GM12865 (cell line): Measurements from ENCODE around the gene SEL1L3.
"Not testable (repeated sequence)": the region's sequence is repeated elsewhere in the genome, so short reads cannot be mapped to it uniquely, and the experiment has no call there.

Source experiments
- DNase-seq: peaks from one replicate; pipeline ENCODE4 v3.0.0; 2010; ENCODE audit warnings: low read depth
- H3K4me3 ChIP-seq: 2 replicates; pipeline ENCODE4 v1.5.1; 2011; ENCODE audit warnings: mild to moderate bottlenecking, low read depth, low read length, control low read depth
- TF ChIP-seq, protein P1 (sequence below): IDR thresholded peaks from 2 replicates; pipeline ENCODE4 v1.5.1; 2011; ENCODE audit warnings: low read length, control low read depth, low read depth, inconsistent platforms; ENCODE audit not compliant: insufficient read depth; ENCODE audit errors: missing control alignments

SEL1L3 gene

DNA sequence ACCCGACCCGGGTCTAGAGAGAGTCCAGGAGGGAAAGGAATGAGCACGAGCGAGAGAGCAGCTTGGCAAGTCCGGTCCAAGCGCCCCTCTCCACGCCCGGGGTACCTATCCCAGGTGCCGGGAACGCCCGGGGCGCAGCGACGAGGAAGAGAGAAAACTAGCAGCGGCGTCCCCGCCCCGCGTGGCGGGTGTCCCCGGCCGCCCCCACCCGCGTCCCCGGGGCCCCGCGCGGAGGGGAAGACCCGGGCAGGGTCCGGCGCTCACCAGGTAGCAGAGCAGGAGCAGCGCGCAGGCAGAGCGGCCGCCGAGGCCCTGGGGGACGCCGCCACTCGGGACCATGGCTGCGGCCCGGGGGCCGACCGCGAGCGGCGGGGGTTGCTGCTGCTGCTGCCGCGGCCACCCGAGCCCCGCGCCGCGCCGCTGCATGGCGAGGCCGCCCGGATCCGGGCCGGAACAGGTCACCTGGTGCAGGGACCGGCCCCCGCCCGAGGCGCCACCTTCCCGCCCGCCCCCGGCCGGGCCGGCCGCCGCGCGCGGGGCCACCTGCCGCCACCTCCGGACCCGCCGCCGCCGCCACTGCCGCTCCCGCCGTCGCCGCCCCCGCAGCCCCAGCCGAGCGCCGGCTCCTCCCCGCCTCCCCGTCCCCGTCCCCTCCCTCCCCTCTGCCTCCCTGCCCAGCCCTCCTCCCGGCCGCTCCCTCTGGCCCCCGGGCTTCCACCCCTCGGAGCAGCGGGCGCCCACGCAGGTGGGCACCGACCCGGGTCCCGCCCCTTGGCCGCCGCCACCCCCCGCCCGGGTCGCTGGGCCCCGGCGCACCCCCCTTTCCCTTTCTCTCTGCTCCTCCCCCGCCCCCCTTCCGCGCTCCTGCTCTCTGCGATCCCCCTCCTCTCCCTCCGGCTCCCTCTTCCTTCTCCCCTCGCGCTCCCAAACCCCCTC lies at the start of gene SEL1L3:
TSS of gene SEL1L3 (minus strand) at position 578 of the 936 bp plus-strand sequence. CDS start at position 426, 152 bp downstream.
- peak within 1 kb of the TSS; percentile 42 for H3K4me3 ChIP-seq
- TF ChIP-seq, protein P1, sequence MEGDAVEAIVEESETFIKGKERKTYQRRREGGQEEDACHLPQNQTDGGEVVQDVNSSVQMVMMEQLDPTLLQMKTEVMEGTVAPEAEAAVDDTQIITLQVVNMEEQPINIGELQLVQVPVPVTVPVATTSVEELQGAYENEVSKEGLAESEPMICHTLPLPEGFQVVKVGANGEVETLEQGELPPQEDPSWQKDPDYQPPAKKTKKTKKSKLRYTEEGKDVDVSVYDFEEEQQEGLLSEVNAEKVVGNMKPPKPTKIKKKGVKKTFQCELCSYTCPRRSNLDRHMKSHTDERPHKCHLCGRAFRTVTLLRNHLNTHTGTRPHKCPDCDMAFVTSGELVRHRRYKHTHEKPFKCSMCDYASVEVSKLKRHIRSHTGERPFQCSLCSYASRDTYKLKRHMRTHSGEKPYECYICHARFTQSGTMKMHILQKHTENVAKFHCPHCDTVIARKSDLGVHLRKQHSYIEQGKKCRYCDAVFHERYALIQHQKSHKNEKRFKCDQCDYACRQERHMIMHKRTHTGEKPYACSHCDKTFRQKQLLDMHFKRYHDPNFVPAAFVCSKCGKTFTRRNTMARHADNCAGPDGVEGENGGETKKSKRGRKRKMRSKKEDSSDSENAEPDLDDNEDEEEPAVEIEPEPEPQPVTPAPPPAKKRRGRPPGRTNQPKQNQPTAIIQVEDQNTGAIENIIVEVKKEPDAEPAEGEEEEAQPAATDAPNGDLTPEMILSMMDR: no peak
- no peak for DNase-seq

DNA sequence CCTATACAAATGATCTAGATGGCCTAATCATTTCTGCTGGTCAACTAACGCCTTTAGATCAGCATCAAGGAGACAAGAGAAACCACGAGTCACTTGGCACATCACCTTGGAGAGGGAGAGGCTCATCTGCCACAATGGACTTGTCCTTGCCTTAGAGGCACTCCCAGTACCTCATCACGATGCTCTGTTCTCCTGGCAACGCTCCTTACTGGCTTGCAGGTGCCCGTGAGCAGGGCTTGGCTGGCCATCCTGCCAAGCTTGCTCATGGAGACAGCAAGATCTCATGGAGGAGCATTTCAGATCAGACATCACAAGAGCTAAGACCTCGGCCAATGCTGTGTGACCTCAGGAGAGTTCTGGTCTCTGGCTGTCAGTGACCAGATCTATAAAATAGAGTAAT lies 48.6 kb upstream of the SEL1L3 start:
- TF ChIP-seq, protein P1: no peak
- no peak overlapping the region for H3K4me3 ChIP-seq
- no peak for DNase-seq

DNA sequence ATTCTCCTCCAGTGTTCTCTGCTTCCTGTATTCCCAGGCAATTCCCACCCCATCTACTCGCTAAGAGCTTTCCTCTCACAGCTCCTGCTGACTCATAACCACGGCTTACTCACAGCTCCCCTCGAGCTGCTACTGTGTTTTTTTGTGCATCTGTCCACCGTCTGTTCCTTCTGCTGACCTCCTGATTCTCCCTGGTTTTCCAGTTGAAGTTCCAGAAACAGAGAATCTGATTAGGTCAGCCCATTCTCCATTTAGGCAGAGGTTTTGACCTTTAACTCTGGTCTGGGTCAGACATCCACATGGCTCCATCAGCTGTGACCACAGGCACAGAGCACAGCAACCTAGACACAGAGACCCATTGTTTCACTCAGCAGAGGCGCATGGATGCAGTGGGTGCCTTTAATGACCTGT lies 45.7 kb upstream of the SEL1L3 start:
- TF ChIP-seq, protein P1: no peak
- H3K4me3 ChIP-seq: no peak overlapping the region
- no peak for DNase-seq

DNA sequence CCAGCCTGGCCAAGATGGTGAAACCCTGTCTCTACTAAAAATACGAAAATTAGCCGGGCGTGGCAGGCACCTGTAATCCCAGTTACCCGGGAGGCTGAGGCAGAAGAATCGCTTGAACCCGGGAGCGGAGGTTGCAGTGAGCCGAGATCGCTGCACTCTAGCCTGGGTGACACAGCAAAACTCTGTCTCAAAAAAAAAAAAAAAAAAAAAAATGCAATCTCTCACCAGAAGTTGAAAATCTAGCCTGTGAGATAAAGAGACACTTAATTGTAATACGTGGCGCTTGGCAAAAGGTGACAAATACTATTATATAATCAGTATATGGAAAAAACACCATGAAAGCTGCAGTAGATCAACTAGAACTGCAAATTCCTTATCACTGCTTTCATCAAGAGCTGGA lies 43.3 kb upstream of the SEL1L3 start:
- DNase-seq, H3K4me3 ChIP-seq: not testable (repeated sequence)

DNA sequence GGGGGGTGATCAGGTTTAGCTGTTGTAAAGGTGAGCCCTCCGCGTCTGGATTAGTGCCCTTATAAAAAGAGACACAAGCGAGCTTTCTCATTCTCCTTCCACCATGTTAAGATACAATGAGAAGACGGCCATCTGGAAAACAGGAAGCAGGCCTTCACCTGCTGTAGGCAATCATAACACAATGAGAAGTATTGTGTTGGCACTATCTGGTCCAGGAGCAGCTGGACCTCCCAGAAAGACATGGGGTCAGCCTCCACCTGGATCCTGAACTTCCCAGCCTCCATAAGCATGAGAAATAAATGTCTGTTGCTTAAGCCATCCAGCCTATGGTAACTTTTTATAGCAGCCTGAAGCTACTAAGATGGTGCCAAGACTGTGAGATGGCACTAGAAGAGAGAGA lies 42.6 kb upstream of the SEL1L3 start:
- TF ChIP-seq, protein P1: no peak
- no peak overlapping the region for H3K4me3 ChIP-seq
- DNase-seq: no peak

DNA sequence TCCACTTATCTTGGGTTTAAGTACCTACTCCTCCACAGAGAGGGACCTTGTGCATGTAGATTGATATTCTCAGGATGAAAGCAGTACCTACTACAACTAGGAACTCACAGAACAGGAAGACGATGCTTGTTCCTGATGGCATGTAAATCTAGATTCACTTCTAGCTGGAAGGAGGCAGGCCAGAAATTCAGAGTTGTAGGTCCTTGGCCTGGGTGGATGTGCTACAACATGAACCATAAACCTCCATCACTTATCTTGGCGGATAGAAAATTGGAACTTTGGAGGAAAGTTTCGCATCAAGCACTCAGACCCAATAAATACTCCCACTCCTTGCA lies 41.9 kb upstream of the SEL1L3 start:
- H3K4me3 ChIP-seq: no peak overlapping the region
- TF ChIP-seq, protein P1: no peak
- DNase-seq: no peak

DNA sequence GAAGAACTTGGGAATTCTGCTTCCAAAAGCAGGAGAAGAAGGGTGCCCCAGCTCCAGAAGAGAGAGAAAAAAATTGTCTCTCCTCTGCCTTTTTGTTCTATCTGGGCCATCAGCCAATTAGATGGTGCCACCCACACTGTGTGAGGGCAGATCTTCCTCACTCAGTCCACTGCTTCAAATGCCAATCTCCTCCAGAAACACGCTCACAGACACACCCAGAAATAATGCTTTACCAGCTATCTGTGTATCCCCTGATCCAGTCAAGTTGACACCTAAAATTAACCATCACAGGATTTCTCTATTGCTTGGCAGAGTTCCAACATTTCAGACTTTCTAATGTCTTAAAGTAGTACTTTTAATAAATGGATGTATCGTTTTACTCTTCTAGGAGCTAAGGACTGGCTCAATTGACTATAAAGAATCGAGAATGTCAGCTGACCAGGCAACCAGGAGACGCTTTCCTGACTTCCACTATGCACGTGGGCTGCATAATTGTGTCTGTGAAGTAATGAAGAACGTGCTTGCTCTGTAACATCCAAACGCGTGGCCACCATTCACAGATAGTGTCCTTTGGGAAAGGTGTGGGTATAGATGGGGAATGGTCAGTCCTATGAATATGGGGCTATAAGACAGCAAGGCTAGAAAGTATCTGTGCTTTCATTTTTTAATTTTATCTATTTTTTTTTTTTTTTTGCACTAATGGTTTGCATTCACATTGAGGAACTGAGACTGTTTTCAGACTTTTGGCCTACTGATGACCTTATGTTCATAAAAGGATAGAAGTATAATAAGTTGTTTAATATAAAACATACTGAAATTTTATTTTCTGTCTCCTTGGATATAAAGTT lies 41.3 kb upstream of the SEL1L3 start:
- no peak for DNase-seq
- TF ChIP-seq, protein P1: no peak
- H3K4me3 ChIP-seq: no peak overlapping the region
